HT-29 (cell line): ENCODE measurements around the gene TSPAN3. TPM values are rescaled to one million over a fixed set of nuclear protein-coding genes. Genes with fewer than 3 reads are reported as not detected.
A peak's percentile ranks its signal among the peaks of the same experiment; 100 is the strongest.

Experiments used
- DNase-seq: peaks from one replicate; pipeline ENCODE4 v3.0.0-alpha.2; 2015; ENCODE audit warnings: low spot score
- total RNA-seq: library from RNA; depleted of rRNA; stranded (reverse); fragments of >200 nt; shearing (Covaris generic); gene quantifications from 2 replicates; pipeline ENCODE4 v1.2.3, GENCODE V29; 2014; rRNA removed

TSPAN3 gene
- total RNA-seq: 363 and 364 TPM in 2 replicates

DNA sequence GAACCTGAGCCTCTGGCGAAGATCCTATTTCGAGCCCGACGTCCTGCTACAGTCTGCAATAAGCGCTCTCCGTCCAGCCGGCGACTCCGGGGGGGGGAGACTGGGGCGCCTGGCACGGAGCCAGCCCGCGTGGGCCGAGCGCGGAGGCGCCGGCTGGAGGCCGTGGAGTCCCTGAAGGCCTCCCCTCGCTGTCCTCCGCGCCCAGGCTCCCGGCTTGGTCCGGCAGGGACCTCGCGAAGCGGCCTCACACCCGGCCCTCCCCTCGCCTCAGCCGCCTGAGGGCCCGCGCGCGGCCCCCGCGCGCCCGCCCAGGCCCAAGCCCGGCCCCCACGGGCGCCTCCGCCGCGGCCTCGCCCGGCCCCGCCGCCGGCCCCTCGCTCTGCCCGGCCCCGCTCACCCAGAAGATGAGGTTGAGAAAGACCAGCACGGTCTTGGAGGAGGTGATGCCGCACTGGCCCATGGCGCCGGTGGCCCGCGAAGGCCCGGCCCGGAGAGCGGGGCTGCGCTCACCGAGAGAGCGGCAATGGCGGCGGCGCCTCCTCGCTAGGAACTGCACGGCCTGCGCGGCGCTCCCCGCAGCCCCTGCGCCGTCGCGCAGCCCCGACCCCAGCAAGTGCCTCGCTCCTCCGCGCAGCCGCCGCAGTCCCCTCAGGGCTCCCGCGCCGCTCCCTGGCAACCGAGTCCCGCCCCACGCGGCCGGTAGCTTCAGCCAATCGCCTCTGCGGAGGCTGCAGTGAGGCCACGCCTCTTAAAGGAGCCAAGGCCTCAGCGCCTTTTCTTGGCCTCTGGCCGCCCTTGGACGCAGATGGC lies at the start of gene TSPAN3:
Gene TSPAN3, minus strand, starts transcription at position 615 of the 810 bp plus-strand sequence. Its CDS starts 155 bp downstream, at position 460.
- peak; percentile 97 for DNase-seq

DNA sequence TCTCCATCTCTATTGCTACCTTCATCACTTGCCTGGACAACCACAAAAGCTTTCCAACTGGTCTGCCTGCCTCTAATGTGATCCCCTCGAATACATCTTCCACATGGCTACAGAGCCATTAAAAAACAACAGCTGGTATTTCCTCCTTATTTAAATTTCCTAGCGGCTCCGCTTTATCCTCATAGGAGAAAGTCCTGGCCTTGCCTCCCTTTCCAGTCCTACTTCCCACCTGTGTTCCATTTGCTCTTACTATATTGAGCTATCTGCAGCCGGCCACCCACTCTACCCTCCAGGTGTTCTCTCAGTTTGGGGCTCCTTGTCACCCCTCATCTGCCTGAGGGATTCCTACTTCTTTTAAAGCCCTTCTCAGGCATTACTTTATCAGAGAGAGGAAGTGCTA lies 49.7 kb upstream of the TSPAN3 start:
- DNase-seq: no peak

DNA sequence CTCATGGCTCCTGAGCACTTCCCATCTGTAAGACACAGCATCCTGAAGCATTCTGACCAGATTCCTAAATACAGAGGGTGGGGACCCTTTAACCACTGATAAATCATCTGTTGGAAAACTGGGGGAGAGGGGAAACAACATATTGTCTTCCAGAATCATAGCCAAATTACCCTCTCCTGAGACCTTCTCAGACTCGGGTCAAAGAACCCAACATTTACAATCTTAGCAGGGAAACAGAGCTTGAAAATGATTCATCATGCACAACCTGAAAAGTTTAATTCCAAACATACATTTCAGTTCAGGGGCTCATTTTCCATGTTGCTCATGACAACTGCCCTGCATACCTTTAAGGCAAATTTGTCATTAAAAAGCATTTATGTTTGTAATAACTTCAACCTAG lies 48.5 kb upstream of the TSPAN3 start:
- no peak for DNase-seq

DNA sequence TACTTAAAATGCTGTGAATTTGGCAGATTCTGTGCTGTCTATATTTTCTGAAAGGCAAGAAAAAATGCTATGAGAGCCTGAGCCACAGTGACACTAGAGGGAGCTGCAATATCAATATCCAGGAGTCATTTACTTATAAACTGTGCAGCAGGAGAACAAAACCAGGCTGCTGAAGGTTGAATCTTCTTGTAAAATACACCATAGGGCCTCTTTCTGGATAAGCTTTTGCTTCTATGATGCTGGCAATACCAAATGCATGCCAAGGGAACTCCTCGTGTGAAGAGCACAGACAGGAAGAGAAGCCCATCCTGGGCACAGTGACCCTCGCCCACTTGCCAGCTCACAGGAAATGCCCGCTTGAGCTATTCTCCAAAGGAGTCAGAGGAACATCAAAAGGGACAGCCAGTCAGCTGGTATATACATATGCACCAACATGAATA lies 48.0 kb upstream of the TSPAN3 start:
- DNase-seq: peak; percentile 90

DNA sequence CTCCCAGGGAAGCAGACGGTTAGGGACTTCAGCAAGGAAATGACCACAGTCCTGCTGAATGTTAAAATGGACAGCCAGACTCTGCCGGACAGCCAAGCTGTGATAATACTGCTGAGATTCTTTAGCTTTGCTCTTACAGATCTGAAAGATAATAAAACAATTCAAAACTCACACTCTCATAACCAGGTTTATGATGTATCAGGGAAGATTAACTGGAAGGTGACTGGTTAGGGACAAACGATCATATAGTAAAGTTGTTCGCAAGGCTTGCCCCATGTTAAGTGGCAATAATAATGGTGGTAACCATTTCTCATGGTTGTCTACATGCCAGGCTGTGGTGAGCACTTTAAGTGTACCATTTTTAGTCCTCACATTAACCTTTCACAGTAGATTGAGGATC lies 44.3 kb upstream of the TSPAN3 start:
- DNase-seq: no peak

DNA sequence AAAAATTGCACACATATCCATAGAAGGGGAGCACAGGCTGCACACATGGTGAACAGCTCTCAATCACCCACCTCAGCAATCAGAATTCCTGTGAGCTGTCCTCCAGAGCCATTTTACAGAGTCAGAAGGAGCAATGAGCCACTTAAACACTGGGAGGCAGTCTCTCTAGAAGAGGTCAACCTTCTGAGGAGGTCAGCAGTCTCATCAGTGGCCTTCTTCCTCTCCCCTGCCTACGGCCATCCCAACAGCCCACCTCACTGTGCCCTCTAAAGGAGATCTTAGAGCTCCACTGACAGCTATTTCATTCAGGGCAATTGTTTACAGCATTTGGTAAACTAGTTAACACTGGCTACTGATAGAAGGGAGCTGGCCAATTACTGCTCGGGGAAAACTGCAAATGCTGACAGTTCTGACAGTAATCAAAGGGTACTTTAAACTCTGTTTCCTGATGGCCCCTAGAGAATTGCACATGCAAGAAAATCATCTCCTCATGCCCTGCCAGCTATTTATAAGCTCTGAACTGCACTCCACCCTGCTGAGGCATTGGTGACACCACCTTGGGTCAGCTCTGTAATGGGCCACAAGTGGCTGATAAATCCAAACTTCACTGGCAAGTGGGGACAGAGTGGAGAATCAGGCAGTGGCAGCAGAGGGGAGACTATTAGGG lies 42.1 kb upstream of the TSPAN3 start:
- peak; percentile 12 for DNase-seq

DNA sequence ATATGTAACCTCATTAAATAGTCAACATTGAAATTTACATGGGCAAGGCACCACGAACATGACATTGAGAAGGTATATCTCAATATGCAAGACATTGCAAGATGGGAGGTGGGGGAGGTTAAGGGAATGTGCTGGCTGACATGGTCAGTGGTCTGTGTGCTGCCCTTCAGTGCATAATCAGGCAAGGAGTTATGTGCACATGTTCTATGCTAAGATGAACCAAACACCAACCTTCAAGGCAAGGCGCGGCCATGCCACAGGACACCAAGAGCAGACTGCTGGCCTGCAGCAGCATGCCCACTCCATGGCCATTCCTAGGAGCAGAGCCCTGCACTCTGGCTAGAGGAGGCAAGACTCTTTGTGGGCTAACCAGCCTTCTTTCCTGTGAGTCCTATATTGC lies 40.9 kb upstream of the TSPAN3 start:
- DNase-seq: no peak

DNA sequence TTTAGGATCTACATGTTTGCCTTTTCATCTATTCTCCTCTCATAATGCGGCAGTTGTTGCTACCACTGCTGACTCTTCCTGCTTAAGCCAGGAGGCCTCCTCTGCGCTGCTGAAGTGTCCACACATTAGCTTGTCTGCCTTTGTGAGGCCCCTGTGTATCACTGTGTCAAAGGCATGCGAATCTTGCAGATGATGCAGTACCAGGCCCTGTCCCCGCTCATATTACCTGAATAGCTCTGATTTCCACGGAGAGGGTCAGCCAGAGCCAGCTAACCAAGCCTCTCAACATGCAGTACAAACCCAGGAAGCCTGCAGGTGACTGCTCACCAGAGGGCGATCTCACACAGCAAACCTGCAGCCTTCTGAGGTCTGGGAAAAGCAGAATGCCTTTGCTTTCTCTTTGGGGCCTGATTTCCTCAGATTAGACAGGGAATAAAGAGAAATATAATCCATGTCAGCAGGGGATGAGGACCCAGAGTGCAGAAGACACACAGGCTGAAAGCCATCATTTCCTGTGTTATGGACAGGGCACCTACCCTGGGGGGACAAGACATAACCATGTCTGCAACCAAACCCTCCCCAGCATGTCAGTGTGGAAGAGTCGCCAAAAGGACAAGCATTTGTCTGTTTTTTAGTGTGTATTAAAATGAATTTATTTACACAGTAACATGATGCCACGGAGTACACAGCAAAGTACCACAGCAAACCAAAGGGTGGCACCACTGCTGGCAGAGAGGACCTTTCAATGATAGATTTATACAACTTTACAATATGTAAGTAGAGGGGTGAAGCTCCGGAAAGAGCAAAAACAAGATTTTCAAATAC lies 36.8 kb upstream of the TSPAN3 start:
- DNase-seq: peak; percentile 80

DNA sequence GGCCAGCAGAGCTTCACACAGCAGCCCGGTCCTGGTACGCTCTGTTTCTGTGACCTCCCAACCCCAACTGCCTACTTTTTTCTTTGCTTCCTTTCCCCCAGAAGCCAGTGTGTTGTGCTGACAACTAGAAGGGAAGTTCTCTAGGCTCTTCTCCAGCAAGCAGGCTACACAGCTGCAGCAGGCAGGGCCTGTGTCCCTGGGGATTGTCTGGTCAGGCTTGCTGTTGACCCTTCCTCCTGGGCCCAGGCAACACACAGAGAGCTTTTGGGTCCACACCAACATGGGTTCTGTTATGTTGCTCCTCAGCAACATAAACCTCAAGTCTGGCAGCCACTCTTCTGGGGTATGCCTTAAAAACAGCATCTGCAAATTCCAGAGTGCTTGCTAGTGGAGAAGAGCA lies 36.2 kb upstream of the TSPAN3 start:
- DNase-seq: no peak

DNA sequence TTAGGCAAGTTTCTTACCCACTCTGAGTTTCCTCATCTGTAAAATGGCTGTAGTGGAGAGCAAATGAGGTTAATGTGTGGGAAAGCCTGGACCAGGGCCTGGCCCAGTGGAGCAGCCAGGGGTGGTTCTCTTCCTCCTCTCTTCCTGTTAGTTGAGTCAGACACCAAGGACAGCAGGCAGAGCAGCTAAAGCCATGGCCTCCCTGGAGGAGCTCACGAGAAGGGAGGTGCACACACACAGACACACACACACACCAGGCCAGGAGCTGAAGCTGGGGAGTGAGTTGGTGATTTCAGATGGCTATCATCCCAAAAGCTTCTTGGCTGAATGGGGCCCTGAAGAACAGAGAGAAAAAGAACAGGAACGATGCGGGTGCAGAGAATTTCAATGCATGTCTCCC lies 33.2 kb upstream of the TSPAN3 start:
- DNase-seq: no peak

DNA sequence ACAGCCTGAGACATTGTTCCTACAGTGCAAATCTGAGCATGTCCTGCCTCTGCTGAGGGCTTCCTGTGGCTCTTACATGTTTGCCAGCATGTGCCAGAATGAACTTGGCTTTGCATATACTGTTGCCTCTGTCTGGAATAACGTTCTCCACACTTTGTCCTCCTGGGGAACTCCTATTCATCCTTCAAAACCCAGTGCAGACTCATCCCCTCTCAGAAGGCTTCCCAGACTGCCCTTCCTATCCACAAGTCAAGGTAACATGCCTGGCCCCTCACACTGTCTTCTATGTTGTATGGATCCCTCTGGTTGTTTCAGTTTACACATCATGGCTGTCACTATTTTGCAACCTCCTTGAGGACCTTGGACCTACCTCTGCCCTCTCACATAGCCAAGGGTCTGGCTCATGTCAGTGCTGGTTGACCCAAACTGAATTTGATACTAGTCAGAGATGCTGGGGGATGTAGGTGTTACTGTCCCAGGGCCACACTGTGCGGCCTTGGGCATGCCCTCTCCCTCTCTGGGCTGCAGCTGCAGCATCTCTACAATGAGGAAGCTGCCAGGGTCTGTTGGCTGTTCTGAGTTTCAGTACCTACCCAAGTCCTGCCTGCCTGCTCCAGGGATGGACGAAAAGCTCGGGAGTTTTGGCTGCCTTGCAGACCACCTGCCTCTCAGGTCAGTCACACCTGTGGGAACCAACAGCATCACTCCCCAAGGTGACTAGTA lies 29.0 kb upstream of the TSPAN3 start:
- DNase-seq: no peak

DNA sequence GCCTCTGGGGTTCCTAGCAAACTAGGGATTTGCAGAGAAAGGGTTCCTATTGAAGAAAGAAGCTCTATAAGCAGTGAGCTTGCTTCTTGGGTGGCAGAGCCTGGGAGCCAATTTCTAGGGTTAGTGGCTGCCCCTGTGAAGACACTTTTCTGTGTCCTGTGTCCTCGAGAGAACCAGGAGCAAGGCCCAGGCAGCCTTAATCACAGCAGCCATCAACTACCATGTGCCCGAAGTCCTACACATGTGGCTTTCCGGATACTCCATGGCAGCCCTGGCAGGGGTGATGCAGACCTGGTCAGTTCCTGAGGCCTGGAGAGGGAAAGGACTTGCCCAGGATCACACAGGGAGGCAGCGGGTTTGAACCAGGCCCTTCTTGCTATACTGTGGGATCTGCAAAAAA lies 27.7 kb upstream of the TSPAN3 start:
- DNase-seq: no peak

DNA sequence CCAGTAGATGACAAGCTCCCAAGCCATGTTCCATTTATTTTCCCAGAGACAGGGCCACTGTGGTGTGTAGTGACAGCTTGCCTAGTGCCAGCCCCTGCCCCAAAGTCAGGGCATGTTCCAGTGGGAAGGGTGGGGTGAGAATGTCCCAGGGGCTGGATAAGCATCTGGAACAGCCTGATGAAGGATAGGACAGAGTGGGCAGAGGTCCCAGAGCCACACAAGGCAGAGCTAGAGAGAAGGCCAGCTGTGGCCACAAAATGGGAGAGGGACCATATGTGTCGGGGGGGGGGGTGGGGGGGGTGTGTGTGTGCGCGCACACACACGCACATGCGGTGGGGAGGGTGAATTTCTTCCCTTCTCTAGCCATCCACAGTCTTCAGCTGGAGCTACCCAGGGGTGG lies 27.0 kb upstream of the TSPAN3 start:
- no peak for DNase-seq

DNA sequence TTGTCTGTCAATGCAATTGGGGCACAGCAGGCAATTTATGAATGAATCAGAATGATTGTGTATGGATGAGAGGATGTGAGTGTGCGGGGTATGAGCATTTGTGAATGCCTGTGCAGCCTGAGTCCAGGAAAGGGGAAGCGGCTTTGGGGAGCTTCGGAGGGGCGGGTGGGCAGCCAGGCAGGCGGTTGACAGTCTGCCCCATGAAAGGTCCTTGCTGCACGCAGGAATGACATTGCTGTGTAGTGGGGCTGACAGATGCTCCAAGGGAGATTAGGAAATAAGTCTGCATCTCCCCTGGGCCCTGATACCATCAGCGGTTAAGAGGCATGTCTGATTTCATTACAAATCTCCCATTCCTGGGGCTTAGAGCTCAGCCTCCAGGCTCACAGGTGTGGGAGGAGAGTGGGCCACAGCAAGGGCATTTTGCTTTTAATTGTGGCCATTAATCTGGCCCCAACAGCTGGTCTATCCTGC lies 26.4 kb upstream of the TSPAN3 start:
- no peak for DNase-seq

DNA sequence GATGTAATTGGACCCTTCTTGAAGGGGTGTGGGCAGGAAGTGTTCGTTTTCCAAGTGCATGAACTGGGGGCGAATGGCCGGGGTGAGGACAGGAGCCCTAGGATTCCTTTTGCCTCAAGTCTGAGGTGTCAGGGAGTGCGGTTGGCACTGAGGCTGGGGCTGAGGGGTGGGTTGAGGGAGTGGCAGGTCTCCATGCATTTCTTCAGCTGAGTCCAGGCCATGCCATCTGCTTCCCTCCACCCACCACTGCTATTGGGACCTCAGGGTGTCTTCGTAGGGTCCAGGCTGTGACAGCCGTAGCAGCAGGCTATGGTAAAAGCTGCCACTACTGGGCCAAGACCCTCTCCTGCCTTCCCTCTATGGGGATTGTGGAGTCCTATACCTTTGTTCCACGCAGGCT lies 25.6 kb upstream of the TSPAN3 start:
- DNase-seq: no peak

DNA sequence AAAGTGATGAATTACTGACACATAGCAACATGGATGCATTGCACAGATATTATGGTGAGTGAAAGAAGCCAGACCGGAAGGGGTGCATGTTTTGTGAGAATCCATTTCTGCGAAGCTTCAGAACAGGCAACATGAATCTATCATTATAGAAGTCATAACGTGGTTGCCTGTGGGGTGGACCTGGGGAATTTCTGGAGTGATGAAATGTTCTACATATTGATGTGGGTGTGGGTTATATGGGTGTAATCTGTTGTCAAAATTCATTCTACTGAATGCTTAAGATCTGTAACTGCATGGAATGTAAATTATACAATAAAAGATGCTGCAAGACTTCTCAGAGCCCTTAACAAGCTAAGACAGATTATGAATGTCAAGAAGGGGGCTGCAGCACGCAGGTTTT lies 25.2 kb upstream of the TSPAN3 start:
- no peak for DNase-seq

DNA sequence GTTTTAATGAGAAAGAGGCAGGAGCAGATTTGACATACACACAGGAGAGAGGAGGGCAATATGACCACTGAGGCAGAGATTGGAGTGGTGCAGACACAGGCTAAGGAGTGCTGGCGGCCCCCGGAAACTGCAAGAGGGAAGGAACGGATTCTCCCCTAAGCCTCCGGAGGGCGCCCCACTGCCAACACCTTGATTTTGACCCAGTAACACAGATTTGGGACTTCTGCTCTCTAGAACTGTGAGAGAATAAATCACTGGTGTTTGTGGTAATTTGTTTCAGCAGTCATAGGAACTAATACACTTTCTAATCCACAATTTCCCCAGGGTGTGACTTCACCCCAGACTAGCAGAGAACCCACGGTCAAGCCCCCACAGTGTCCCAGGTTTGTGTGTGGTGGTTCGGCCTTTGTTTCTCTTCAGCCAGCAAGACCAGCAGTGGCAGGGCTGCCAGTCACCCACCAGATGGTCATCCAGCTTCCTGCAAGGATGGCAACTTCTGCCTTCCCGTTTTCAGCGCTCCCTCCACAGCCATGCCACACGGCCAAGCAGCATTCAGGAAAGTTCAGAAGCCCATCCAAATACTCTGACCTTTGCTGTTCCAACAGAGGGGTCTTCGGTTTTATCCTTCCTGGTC lies 23.6 kb upstream of the TSPAN3 start:
- DNase-seq: peak; percentile 30

DNA sequence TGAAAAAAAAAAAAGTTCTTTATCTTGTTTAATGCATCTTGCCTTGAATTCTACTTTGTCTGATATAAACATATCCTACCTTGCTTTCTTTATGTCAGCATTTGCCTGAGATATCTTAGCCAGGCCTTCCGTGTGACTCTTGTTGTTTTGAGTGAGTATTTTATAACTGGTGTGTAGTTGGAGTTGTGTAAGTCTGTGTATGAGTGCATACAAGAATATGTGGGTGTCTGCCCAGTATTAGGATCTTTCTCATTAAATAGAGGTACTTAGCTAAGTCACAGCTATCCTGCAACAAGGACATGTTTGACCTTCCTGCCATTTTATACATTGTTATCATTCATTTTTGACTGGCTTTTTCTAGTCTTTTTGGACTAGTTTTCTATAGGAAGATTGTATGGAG lies 22.5 kb upstream of the TSPAN3 start:
- DNase-seq: no peak

DNA sequence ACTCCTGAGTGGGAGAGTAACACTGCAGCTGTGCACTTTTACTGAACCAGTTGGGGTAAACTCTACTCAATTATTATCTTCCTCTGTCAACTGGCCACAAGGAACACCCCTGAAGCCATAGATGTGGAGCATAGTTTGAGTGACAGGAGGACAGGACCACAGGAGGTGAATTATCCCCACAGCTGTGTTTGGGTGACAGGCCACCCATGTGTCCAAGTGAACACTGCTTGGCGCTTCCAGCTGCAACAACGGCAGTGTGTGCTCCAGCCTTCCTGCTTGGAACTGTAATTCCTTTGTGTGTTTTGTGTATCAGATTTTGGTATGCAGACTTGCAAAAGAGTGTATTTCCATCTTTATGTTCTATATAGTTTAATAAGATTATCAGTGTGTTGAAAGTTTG lies 20.2 kb upstream of the TSPAN3 start:
- no peak for DNase-seq

DNA sequence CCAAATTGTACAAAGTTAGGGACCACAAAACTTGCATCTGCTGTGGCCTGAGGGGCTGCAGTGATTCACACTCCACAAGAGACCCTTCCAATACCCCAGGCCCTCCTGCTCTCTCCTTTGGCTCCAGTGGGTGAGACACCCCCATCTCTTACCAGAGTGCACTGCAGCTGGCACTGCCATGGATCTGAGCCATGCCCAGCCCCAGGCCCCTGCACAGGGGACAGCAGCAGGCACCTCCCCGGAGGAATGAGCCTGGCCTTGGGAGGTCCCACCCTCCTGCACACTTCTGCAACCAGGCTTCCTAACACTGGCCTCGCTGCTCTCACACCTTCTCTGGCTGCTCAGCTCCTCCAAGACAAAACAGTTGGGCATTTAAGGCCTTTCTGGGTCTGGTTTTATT lies 16.3 kb upstream of the TSPAN3 start:
- no peak for DNase-seq

DNA sequence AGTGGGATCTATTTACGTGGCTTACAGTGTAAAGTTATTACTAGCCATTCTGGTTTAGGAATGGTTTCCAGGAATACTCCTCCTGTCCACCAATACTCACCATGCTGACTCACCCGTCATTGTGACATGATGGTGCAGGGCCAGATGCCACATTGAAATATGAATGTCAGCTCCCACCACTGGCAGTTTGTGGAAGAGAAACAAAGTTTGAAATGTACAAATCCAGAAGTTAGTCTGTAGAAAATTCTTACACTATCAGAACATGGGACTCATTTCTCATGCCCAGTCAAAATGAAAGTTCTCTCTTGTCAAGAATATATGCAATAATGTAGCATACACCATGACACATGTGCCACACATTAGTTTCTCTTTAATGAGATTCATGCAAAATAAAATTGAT lies 14.4 kb upstream of the TSPAN3 start:
- DNase-seq: no peak
